HCT116 (cell line): ENCODE measurements around the gene IL1RAP. TPM values are rescaled to one million over a fixed set of nuclear protein-coding genes. Genes with fewer than 3 reads are reported as not detected.

Experiments
- ATAC-seq: fragments of 200-7000 bp; cut with Tn5 transposase; 2 replicates; pipeline ENCODE4 v1.9.1; 2020; ENCODE audit warnings: mild to moderate bottlenecking, moderate library complexity
- BruUV-seq: library from RNA; stranded (reverse); fragments of 400-500 nt; replicated peaks from 2 replicates; lab custom pipeline; 2021; lab: Mats Ljungman, UMichigan
- CTCF ChIA-PET: fragments of 300-600 bp; sonication (Branson Sonifier 250); formaldehyde crosslinking; loops from one replicate; lab custom pipeline; 2021; ENCODE audit warnings: antibody characterized with exemption; lab: Charles Lee
- POLR2A ChIA-PET: fragments of 300-600, 350-600 bp; sonication (Branson Sonifier 250); formaldehyde crosslinking; loops from one replicate; lab custom pipeline; 2021; ENCODE audit warnings: antibody characterized with exemption; lab: Charles Lee
- RAD21 ChIA-PET, 2 experiments: fragments of 300-600 bp; sonication (Branson Sonifier 250); formaldehyde crosslinking; loops; one replicate each; lab custom pipeline; 2023; ENCODE audit warnings: low total read pairs in 2 of 2; ENCODE audit not compliant: uncharacterized antibody in 2 of 2, unreplicated experiment in 2 of 2, low non-redundant PET in 1 of 2; lab: Charles Lee
- DNase-seq: peaks from one replicate; pipeline ENCODE4 v3.0.0-alpha.2; 2010; ENCODE audit warnings: low read depth, low spot score
- H2AFZ ChIP-seq: fragments of 200-600 bp; shearing (Covaris generic), sonication (generic); 2 replicates; pipeline ENCODE4 v1.6.1; 2017; ENCODE audit warnings: low read depth, mixed run types, mixed read lengths, antibody characterized with exemption, low read length; ENCODE audit not compliant: poor library complexity, severe bottlenecking
- H3K27ac ChIP-seq: 2 replicates; pipeline ENCODE4 v1.5.1; 2012; ENCODE audit warnings: low read depth, low read length
- H3K27me3 ChIP-seq: fragments of 200-600 bp; sonication (generic); 2 replicates; pipeline ENCODE4 v1.6.1; 2016; ENCODE audit warnings: mixed run types, low read length, mixed read lengths; ENCODE audit not compliant: insufficient read depth
- H3K36me3 ChIP-seq, 2 experiments: fragments of 200-500 bp in 1 of 2; fragments of 200-600 bp in 1 of 2; sonication (Bioruptor generic) in 1 of 2; sonication (generic) in 1 of 2; 2 replicates each; pipeline versions ENCODE4 v1.5.1 to v1.6.1; 2014 to 2016; ENCODE audit warnings: low read length in 2 of 2, inconsistent platforms in 1 of 2, mixed read lengths in 1 of 2, mixed run types in 1 of 2; ENCODE audit not compliant: insufficient read depth in 2 of 2, control insufficient read depth in 1 of 2
- H3K4me1 ChIP-seq, 2 experiments: fragments of 200-600 bp in 1 of 2; sonication (generic) in 1 of 2; 2 replicates each; pipeline versions ENCODE4 v1.5.1 to v1.6.1; 2012 to 2017; ENCODE audit warnings: low read length in 2 of 2, inconsistent platforms in 1 of 2, mild to moderate bottlenecking in 1 of 2, mixed read lengths in 1 of 2, mixed run types in 1 of 2, moderate library complexity in 1 of 2; ENCODE audit not compliant: insufficient read depth in 2 of 2, control insufficient read depth in 1 of 2
- H3K4me2 ChIP-seq: fragments of 200-600 bp; sonication (generic); 2 replicates; pipeline ENCODE4 v1.6.1; 2017; ENCODE audit warnings: mixed run types, low read length, mixed read lengths
- H3K4me3 ChIP-seq, 2 experiments: fragments of 200-600 bp in 1 of 2; sonication (generic) in 1 of 2; replicated peaks in 1 of 2; 2 replicates each; pipeline ENCODE4 v1.5.1; 2011 to 2016; ENCODE audit warnings: low read length in 2 of 2, control low read depth in 1 of 2, low read depth in 1 of 2, mild to moderate bottlenecking in 1 of 2, mixed read lengths in 1 of 2, mixed run types in 1 of 2
- H3K79me2 ChIP-seq: fragments of 200-600 bp; sonication (generic); 2 replicates; pipeline ENCODE4 v1.6.1; 2017; ENCODE audit warnings: mild to moderate bottlenecking, mixed run types, low read length, moderate library complexity, mixed read lengths; ENCODE audit not compliant: insufficient read depth
- H3K9ac ChIP-seq: fragments of 200-600 bp; sonication (generic); 2 replicates; pipeline ENCODE4 v1.6.1; 2016; ENCODE audit warnings: low read length, mixed read lengths
- H3K9me2 ChIP-seq: fragments of 200-600 bp; sonication (generic), shearing (Covaris generic); 2 replicates; pipeline ENCODE4 v1.6.1; 2017; ENCODE audit warnings: mixed run types, mild to moderate bottlenecking, moderate library complexity; ENCODE audit not compliant: insufficient read depth
- H3K9me3 ChIP-seq, 2 experiments: fragments of 200-500 bp in 1 of 2; fragments of 200-600 bp in 1 of 2; sonication (Bioruptor generic) in 1 of 2; sonication (generic) in 1 of 2; 2 replicates each; pipeline ENCODE4 v1.6.1; 2014 to 2017; ENCODE audit warnings: low read length in 2 of 2, mixed read lengths in 2 of 2, inconsistent platforms in 1 of 2, low read depth in 1 of 2, mild to moderate bottlenecking in 1 of 2, mixed run types in 1 of 2, moderate library complexity in 1 of 2; ENCODE audit not compliant: control insufficient read depth in 1 of 2, insufficient read depth in 1 of 2
- H4K20me1 ChIP-seq: fragments of 200-600 bp; sonication (generic), shearing (Covaris generic); 2 replicates; pipeline ENCODE4 v1.6.1; 2017; ENCODE audit warnings: mixed run types, mild to moderate bottlenecking, moderate library complexity; ENCODE audit not compliant: insufficient read depth
- CBX3 ChIP-seq: IDR thresholded peaks from 2 replicates; pipeline ENCODE4 v1.6.1; 2012; ENCODE audit warnings: low read depth
- EGR1 ChIP-seq: IDR thresholded peaks from 2 replicates; pipeline ENCODE4 v1.6.1; 2012; ENCODE audit warnings: low read depth
- ELF1 ChIP-seq: IDR thresholded peaks from 2 replicates; pipeline ENCODE4 v1.6.1; 2012; ENCODE audit warnings: low read depth, borderline replicate concordance
- EZH2phosphoT487 ChIP-seq: fragments of 200-600 bp; IDR thresholded peaks from 2 replicates; pipeline ENCODE4 v1.6.1; 2018; ENCODE audit warnings: antibody characterized with exemption, borderline replicate concordance
- FOSL1 ChIP-seq: IDR thresholded peaks from 2 replicates; pipeline ENCODE4 v1.6.1; 2012; ENCODE audit warnings: low read depth
- JUND ChIP-seq: IDR thresholded peaks from 2 replicates; pipeline ENCODE4 v1.6.1; 2012
- RAD21 ChIP-seq: IDR thresholded peaks from 2 replicates; pipeline ENCODE4 v1.6.1; 2012; ENCODE audit warnings: low read depth, mild to moderate bottlenecking
- REST ChIP-seq: IDR thresholded peaks from 2 replicates; pipeline ENCODE4 v1.6.1; 2012; ENCODE audit warnings: low read depth
- SP1 ChIP-seq: IDR thresholded peaks from 2 replicates; pipeline ENCODE4 v1.6.1; 2012; ENCODE audit warnings: low read depth
- SRF ChIP-seq: IDR thresholded peaks from 2 replicates; pipeline ENCODE4 v1.6.1; 2012; ENCODE audit warnings: low read depth
- TCF7L2 ChIP-seq: IDR thresholded peaks from 2 replicates; pipeline ENCODE4 v1.7.0; 2011; ENCODE audit warnings: borderline replicate concordance, inconsistent platforms; ENCODE audit not compliant: insufficient read depth, insufficient read length; ENCODE audit errors: extremely low read depth
- ZFX ChIP-seq: fragments of 450-650 bp; IDR thresholded peaks from 2 replicates; pipeline ENCODE4 v1.6.1; 2017
- intact Hi-C: fragments of 100-400 bp; cut with micrococcal nuclease; formaldehyde crosslinking; loops from 2 replicates; pipeline ENCODE4 v1.10.0; 2022
- total RNA-seq: library from RNA; stranded (reverse); gene quantifications from one replicate; pipeline ENCODE4 v1.2.1, GENCODE V29; 2021; ENCODE audit not compliant: unreplicated experiment

The IL1RAP gene
- total RNA-seq, 1 experiment from 2014 or later = 5.8 TPM

- no peaks in the 10 kb centered on the region for H4K20me1 ChIP-seq
- intact Hi-C loops = no loop called here
- no peaks in the 10 kb centered on the region for H3K79me2 ChIP-seq
- ChIA-PET CTCF (no interaction called here), POLR2A (no interaction called here), RAD21 (no interaction called here)
- no peaks in the 10 kb centered on the region for H3K9me3 ChIP-seq
- H3K4me1 ChIP-seq = peaks cover 0 to 5% of the 10 kb centered on the region in 2 experiments; a peak in 1 of 4 replicates
- no peak overlapping the region for H3K4me3 ChIP-seq
- TF ChIP-seq SRF = no peak
- no peak for TF ChIP-seq REST
- no peak for TF ChIP-seq SP1
- no peak for TF ChIP-seq FOSL1
- TF ChIP-seq JUND = no peak
- no peak for TF ChIP-seq EZH2phosphoT487
- TF ChIP-seq ZFX = no peak
- no peak for TF ChIP-seq CBX3
- no peak for TF ChIP-seq ELF1
- TF ChIP-seq TCF7L2 = no peak
- TF ChIP-seq EGR1 = no peak
- TF ChIP-seq RAD21 = no peak
- H2AFZ ChIP-seq = no peak overlapping the region
- no peak overlapping the region for H3K9ac ChIP-seq
- BruUV-seq = no TSS peak
- no peak overlapping the region for H3K27ac ChIP-seq
- ATAC-seq (no peak), DNase-seq (no peak)
- no peaks in the 10 kb centered on the region for H3K36me3 ChIP-seq
- H3K27me3 ChIP-seq = no peaks in the 10 kb centered on the region
- H3K9me2 ChIP-seq = no peaks in the 10 kb centered on the region
- H3K4me2 ChIP-seq = no peak overlapping the region
Measured at GRCh38 chr3:190532731-190533203, 18.9 kb downstream of the IL1RAP start.
